ENCODE results near the gene GRIK2.

The GRIK2 gene

GRCh38 chr6:101994521-101994920 lies 601.0 kb downstream of the GRIK2 start:
- no peak overlapping the region for H3K27ac ChIP-seq
- in situ Hi-C loops (cut with HindIII; ENCODE audit: low pct_ligation_motif_present, low sequenced_read_pairs): no loop called here
- TF ChIP-seq CTCF (IDR thresholded peaks at IDR 0.05; ENCODE audit: low read depth, low read length, missing control alignments): no peak

GRCh38 chr6:102015431-102015830 lies 621.9 kb downstream of the GRIK2 start:
- Histone ChIP-seq H3K4me3 (ENCODE audit: low read depth, low read length) (no peak overlapping the region), H3K36me3 (replicated peaks) (no peaks in the 10 kb centered on the region), H3K27me3 (replicated peaks) (no peaks in the 10 kb centered on the region), H3K27ac (no peak overlapping the region)
- in situ Hi-C loops (cut with HindIII; ENCODE audit: low pct_ligation_motif_present, low sequenced_read_pairs): no loop called here
- no peak for TF ChIP-seq CTCF (IDR thresholded peaks at IDR 0.05; ENCODE audit: low read depth, low read length, missing control alignments)
- DNase-seq: no peak

More at GRCh38 chr6:101994521-101994920, 601.0 kb downstream of the GRIK2 start:
- Histone ChIP-seq H3K27me3 (replicated peaks) (no peaks in the 10 kb centered on the region), H3K4me3 (ENCODE audit: low read depth, low read length) (no peak overlapping the region), H3K36me3 (replicated peaks) (no peaks in the 10 kb centered on the region)
- no peak for DNase-seq

GRCh38 chr6:102022281-102022680 lies 628.8 kb downstream of the GRIK2 start:
- in situ Hi-C loops (cut with HindIII; ENCODE audit: low pct_ligation_motif_present, low sequenced_read_pairs): no loop called here
- TF ChIP-seq CTCF (IDR thresholded peaks at IDR 0.05; ENCODE audit: low read depth, low read length, missing control alignments): no peak
- no peak for DNase-seq
- Histone ChIP-seq H3K4me3 (ENCODE audit: low read depth, low read length) (no peak overlapping the region), H3K27ac (no peak overlapping the region), H3K36me3 (replicated peaks) (no peaks in the 10 kb centered on the region), H3K27me3 (replicated peaks) (no peaks in the 10 kb centered on the region)

- Histone ChIP-seq H3K36me3 (replicated peaks) (no peaks in the 10 kb centered on the region), H3K4me3 (ENCODE audit: low read depth, low read length) (no peak overlapping the region), H3K27ac (no peak overlapping the region), H3K27me3 (replicated peaks) (no peaks in the 10 kb centered on the region)
- in situ Hi-C loops (cut with HindIII; ENCODE audit: low pct_ligation_motif_present, low sequenced_read_pairs): no loop called here
- TF ChIP-seq CTCF (IDR thresholded peaks at IDR 0.05; ENCODE audit: low read depth, low read length, missing control alignments): no peak
- DNase-seq: no peak
Observed at GRCh38 chr6:102022803-102023202, 629.3 kb downstream of the GRIK2 start.

- TF ChIP-seq CTCF (IDR thresholded peaks at IDR 0.05; ENCODE audit: low read depth, low read length, missing control alignments): no peak
- in situ Hi-C loops (cut with HindIII; ENCODE audit: low pct_ligation_motif_present, low sequenced_read_pairs): no loop called here
- Histone ChIP-seq H3K36me3 (replicated peaks) (no peaks in the 10 kb centered on the region), H3K27me3 (replicated peaks) (no peaks in the 10 kb centered on the region), H3K27ac (no peak overlapping the region), H3K4me3 (ENCODE audit: low read depth, low read length) (no peak overlapping the region)
- no peak for DNase-seq
Observed at GRCh38 chr6:102023977-102024657, 630.6 kb downstream of the GRIK2 start.

- H3K36me3 ChIP-seq (replicated peaks): no peaks in the 10 kb centered on the region
- no peak overlapping the region for H3K27ac ChIP-seq
- no peaks in the 10 kb centered on the region for H3K27me3 ChIP-seq (replicated peaks)
- no peak for TF ChIP-seq CTCF (IDR thresholded peaks at IDR 0.05; ENCODE audit: low read depth, low read length, missing control alignments)
- in situ Hi-C loops (cut with HindIII; ENCODE audit: low pct_ligation_motif_present, low sequenced_read_pairs): no loop called here
- no peak for DNase-seq
- no peak overlapping the region for H3K4me3 ChIP-seq (ENCODE audit: low read depth, low read length)
Observed at GRCh38 chr6:102026649-102027048, 633.1 kb downstream of the GRIK2 start.

Data from brain microvascular endothelial cell (primary cell).